Stimulated activated CD4-positive, alpha-beta T cell treated with anti-CD3 and anti-CD28 coated beads, Interleukin-4, amount 100 ng/mL, for 1 hour (primary cell): ENCODE measurements around the gene MT2A.

ENCODE experiments used
- DNase-seq: peaks from one replicate; pipeline ENCODE4 v3.0.0-alpha.2; 2020

MT2A gene

DNA sequence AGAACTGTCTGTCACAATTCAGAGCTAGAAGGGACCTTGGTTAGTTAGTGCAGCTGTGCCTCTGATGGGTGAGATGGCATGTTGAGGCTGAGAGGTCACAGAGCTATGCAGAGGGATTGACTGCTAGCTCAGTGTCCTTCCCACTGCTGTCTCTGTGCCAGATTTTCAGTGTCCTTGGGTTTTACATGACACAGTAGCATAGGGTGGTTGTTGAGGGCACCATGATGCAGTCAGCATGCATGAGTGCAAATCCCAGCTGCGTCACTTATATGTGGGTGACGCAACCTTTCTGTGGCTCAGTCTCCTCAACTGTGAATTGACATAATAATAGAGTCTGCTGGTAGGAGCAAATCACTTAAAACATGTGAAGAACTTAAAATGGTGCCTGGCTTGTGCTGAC lies 32.8 kb downstream of the MT2A start:
- DNase-seq, result no peak

GRCh38 chr16:56643080-56643778 lies 34.8 kb downstream of the MT2A start:
- DNase-seq, result peak; percentile 76

GRCh38 chr16:56643833-56644232 lies 35.4 kb downstream of the MT2A start:
- DNase-seq, result no peak

GRCh38 chr16:56645311-56645710 lies 36.9 kb downstream of the MT2A start:
- DNase-seq, result no peak

- no peak for DNase-seq
Measured at GRCh38 chr16:56645838-56646237, 37.5 kb downstream of the MT2A start.

DNA sequence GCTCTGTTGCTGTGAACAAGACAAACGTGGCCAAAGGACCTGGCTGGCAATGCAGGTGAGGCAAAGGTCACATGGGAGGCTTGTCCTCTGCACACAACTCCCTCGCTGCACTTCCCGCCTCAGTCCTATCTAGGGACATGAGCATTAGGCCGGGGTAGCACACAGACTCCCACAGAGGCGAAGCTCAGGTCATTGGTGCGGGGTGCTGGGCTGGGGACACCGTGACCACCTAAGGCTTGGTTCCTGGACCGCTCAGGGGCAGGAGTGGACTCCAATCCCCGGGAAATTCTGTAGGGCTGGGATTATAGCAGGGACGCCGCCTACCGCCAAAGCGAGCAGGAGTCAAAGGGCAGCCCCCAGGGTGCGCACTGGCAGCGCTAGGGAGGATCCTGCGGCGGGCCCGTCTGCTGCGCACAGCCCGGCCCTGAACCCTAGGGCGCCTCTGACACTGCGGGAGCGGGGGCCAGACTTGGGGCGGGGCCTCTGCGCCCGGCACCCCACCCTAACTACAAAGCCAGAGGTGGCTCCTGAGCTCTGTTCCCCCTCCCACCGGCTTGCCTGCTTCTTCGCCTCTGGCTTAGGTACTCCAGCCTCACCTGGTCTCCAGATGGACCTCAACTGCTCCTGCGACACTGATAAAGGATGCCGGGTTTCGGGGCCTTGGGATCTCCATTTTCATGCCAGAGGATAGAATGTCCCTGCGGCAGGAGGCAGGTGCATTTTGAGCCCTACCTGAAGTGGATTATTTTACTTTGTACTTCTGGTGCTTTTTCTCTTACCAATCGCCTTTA lies 39.5 kb downstream of the MT2A start:
- no peak for DNase-seq

GRCh38 chr16:56649271-56649670 lies 40.9 kb downstream of the MT2A start:
- no peak for DNase-seq

DNA sequence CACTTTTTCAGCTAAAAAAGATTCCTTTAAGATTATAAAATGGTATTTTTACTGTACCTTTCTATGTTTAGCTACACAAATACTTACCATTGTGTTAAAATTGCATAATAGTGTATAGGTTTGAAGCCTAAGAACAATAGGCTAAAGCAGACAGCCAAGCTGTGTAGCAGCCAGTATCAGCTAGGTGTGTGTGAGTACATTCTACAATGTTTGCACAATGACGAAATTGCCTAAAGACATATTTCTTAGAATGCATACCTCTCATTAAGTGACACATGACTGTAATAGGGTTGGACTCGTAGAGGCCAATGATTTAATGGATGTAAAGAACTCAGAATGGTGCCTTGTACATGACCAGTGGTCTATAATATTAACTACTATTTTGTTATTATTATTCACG lies 41.4 kb downstream of the MT2A start:
- DNase-seq, result no peak

- no peak for DNase-seq
Measured at GRCh38 chr16:56651586-56651985, 43.2 kb downstream of the MT2A start, which contains the start of gene MT1B. Gene MT1B, plus strand, starts transcription at chr16:56651886. Its CDS starts 68 bp downstream, at chr16:56651954.

- DNase-seq, result no peak
Measured at GRCh38 chr16:56652600-56652999, 44.2 kb downstream of the MT2A start.

DNA sequence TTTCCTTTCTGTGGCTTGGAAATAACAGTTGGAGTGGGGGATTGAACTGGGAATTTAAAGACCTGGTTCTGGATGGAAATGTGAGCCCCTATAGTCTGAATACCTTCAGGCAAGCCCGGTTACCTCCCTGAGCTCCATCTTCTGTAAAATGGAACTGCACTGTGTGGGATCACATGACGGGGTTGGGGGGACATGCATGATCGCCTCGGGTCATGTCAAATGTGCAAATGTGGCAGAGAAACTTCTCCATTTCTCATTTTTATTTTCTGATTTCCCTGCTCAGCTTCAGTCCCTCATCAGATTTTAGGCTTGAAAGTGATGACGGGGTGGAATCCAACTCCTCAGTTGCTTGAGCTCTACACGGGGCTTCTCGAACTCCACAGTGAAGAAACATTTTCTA lies 44.8 kb downstream of the MT2A start:
- no peak for DNase-seq

DNA sequence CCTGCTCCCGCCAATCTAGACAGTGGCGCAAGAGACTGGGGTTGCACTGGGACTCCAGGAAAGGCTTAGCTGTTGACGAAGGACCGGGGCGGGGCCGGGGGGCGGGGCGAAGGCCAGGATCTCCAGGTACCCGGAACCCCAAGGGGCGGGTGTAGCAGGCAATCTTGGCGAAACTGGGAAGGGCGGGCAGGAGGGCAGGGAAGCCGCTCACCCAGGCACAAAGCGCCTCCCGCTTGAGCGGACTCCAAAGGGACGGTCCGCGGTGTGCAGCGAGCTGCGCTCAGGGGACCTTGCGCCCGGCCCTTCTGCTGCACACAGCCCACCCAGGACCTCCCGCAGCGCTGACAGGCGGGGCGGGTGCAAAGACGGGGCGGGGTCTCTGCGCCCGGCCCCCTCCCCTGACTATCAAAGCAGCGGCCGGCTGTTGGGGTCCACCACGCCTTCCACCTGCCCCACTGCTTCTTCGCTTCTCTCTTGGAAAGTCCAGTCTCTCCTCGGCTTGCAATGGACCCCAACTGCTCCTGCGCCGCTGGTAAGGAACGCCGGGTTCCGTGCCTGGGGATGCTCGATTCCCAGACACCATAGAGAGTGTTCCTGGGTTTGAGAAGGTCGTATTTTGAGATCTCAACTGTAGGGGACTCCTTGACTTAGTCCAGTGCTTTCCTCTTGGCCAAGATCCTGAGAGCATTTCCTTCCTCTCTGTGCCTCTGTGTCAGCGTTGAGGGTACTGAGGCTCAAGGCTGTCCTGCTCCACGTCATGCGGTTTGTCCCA lies 49.4 kb downstream of the MT2A start, which contains the start of gene MT1F:
Gene MT1F (plus strand): TSS at position 405 of the 772 bp plus-strand sequence. CDS start 100 bp downstream, at position 505.
- DNase-seq, result peak; percentile 74

- DNase-seq, result no peak
Measured at GRCh38 chr16:56658327-56658875, 50.0 kb downstream of the MT2A start.
